Activated naive CD4-positive, alpha-beta T cell treated with anti-CD3 and anti-CD28 coated beads, Interleukin-2, amount 50 U/mL, for 72 hours (primary cell): Measurements from ENCODE around the gene GPC5. TPM values are rescaled to one million over a fixed set of nuclear protein-coding genes. Genes with fewer than 3 reads are reported as not detected.

Experiments used
- ATAC-seq, 2 donors: fragments of 150-1000 bp; cut with Tn5 transposase; 2 replicates each; pipeline ENCODE4 v1.10.0; 2021; ENCODE audit warnings: mild to moderate bottlenecking in 2 of 2, moderate library complexity in 2 of 2
- DNase-seq, 2 donors: peaks; one replicate each; pipeline ENCODE4 v3.0.0; 2021 to 2022; ENCODE audit warnings: low spot score in 2 of 2
- H3K27ac Mint-ChIP-seq, 2 donors: one replicate each; pipeline ENCODE4 v1.8.0; 2022; ENCODE audit warnings: mild to moderate bottlenecking in 2 of 2, mixed read lengths in 2 of 2
- H3K36me3 Mint-ChIP-seq, 2 donors: one replicate each; pipeline ENCODE4 v1.8.0; 2022; ENCODE audit warnings: mixed read lengths in 2 of 2
- H3K9me3 Mint-ChIP-seq, 2 donors: one replicate each; pipeline ENCODE4 v1.8.0; 2022; ENCODE audit warnings: mixed read lengths in 2 of 2
- total RNA-seq, 2 donors: library from RNA; stranded (reverse); gene quantifications; one replicate each; pipeline ENCODE4 v1.2.3, GENCODE V29; 2022

Gene GPC5
- total RNA-seq, 2 donors from 2014 or later, result 0.11 to 0.78 TPM

- H3K27ac Mint-ChIP-seq, result no peak overlapping the region
- DNase-seq (no peak), ATAC-seq (no peak)
- no peaks in the 10 kb centered on the region for H3K9me3 Mint-ChIP-seq
- H3K36me3 Mint-ChIP-seq, result no peaks in the 10 kb centered on the region
Measured at GRCh38 chr13:91627952-91628739, 229.7 kb downstream of the GPC5 start.

GRCh38 chr13:91630946-91631345 is 232.5 kb downstream of the GPC5 start:
- no peak for DNase-seq
- ATAC-seq, result no peak
- no peaks in the 10 kb centered on the region for H3K9me3 Mint-ChIP-seq
- H3K27ac Mint-ChIP-seq, result no peak overlapping the region
- no peaks in the 10 kb centered on the region for H3K36me3 Mint-ChIP-seq

DNA sequence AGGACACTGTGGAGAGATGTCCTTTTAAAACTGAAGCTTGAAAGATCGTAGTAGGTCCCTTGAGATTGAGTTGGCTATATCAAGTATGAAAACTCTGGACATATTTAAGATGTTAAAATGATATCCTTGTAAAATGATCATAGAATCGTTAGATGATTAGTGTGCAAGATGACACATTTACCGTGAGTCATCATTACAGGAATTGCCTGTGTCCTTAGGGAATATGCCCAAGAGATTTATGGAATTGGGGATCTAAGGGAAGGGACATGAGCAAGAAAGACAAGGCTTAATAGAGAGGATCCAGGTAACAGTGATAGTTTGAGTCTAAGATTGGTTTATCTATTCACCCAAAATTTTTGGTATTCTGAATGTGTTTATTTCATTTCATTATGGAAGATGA is 233.7 kb downstream of the GPC5 start:
- Mint-ChIP-seq H3K36me3 (no peaks in the 10 kb centered on the region), H3K9me3 (no peaks in the 10 kb centered on the region), H3K27ac (no peak overlapping the region)
- DNase-seq (no peak), ATAC-seq (no peak)

GRCh38 chr13:91639330-91639729 is 240.9 kb downstream of the GPC5 start:
- H3K9me3 Mint-ChIP-seq, result no peaks in the 10 kb centered on the region
- DNase-seq (no peak), ATAC-seq (no peak)
- no peak overlapping the region for H3K27ac Mint-ChIP-seq
- H3K36me3 Mint-ChIP-seq, result no peaks in the 10 kb centered on the region

- DNase-seq (no peak), ATAC-seq (no peak)
- Mint-ChIP-seq H3K27ac (no peak overlapping the region), H3K36me3 (no peaks in the 10 kb centered on the region), H3K9me3 (no peaks in the 10 kb centered on the region)
Measured at GRCh38 chr13:91643394-91643793, 245.0 kb downstream of the GPC5 start.

DNA sequence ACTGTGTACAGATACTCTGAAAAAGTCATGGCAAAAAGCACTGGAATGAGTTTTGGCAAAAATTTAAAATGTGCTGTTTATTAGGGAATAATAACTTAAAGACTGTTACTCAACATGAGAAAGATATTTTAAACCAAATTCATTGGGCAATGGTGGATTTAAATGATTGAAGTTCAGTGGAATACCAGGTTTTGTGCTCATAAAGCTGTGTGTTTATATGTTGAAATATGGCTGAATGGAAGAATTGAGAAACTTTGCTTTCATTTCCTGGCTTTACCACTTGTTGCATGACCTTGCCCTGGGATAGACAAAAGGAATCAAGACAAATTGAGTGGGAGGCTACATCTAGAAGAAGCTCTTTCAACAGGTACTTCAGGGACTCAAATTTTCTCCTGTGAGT is 246.4 kb downstream of the GPC5 start:
- no peak for ATAC-seq
- no peaks in the 10 kb centered on the region for H3K9me3 Mint-ChIP-seq
- H3K36me3 Mint-ChIP-seq, result no peaks in the 10 kb centered on the region
- DNase-seq, result no peak
- H3K27ac Mint-ChIP-seq, result no peak overlapping the region

DNA sequence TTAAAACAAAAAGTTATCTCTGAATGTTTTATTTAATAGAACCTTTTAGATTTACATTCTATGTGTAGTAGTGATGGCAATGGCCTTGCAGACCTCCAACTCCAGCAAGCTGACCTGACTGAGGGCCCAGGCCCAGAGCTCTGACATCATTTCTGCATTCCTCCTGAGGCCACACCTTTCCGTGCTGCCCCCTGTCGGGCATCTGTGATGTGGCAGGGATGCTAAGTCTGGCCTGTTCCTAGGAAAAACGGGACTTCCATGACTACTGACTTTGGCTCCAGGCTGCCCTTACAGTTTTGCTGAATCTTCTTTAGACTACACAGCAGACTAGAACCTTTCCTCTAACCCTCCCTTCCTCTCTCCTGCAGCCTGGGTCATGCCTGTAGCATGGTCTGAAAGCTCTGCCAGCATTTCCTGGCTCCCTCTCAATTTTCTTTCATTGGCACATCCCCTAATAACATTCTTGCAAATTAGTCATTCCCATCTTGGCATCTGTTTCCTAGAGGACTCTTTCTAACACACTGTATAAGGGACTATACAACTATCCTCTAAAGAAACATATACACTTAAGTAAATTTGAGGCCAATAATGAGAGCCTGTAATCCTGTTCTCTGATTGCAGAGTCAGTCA is 249.1 kb downstream of the GPC5 start:
- no peaks in the 10 kb centered on the region for H3K36me3 Mint-ChIP-seq
- no peak overlapping the region for H3K27ac Mint-ChIP-seq
- ATAC-seq, result no peak
- H3K9me3 Mint-ChIP-seq, result no peaks in the 10 kb centered on the region
- DNase-seq, result no peak

GRCh38 chr13:91648012-91648411 is 249.6 kb downstream of the GPC5 start:
- no peaks in the 10 kb centered on the region for H3K9me3 Mint-ChIP-seq
- no peak for DNase-seq
- no peak overlapping the region for H3K27ac Mint-ChIP-seq
- no peak for ATAC-seq
- no peaks in the 10 kb centered on the region for H3K36me3 Mint-ChIP-seq

- Mint-ChIP-seq H3K27ac (no peak overlapping the region), H3K9me3 (no peaks in the 10 kb centered on the region), H3K36me3 (no peaks in the 10 kb centered on the region)
- ATAC-seq, result no peak
- DNase-seq, result no peak
Measured at GRCh38 chr13:91649456-91649855, 251.0 kb downstream of the GPC5 start.

DNA sequence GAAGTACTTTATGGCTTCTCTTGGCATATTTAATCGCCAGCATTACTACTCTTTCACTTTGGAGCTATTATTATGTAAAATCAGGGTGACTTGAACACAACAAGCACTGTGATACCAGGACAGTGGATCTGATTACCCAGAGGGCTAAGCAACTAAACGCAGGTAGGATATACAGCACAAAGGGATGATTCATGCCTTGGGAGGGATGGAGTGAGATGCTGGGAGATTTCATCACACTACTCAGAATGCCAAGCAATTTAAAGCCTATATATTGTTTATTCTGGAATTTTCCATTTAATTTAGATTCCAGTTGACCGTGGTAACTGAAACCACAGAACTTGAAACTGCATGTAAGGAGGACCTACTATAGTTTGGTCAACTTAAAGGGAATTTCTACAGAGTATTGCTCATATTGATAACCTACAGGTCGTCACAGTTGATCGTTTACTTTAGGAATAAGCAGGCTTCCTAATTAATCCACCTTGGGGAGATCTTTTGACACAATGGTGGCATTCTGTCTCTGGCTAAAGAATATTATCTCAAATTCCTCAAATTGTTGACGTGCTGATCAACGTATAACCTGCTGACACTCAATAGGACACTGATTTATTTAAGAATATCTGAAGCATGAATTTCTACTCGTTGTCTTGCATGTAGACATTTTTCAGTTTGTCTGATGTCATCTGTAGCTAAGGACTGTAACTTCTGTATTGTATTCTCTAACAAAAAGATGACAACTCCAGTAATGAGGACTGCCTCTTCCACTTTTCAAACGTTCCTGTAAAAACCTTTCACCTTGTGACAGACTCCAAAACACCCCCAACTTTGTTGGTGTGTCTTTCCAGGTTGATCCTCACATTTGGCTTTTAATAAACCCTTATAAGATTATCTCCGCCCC is 254.2 kb downstream of the GPC5 start:
- ATAC-seq (no peak), DNase-seq (no peak)
- no peaks in the 10 kb centered on the region for H3K36me3 Mint-ChIP-seq
- H3K9me3 Mint-ChIP-seq, result peaks cover 3 to 4% of the 10 kb centered on the region in 2 donors
- no peak overlapping the region for H3K27ac Mint-ChIP-seq

DNA sequence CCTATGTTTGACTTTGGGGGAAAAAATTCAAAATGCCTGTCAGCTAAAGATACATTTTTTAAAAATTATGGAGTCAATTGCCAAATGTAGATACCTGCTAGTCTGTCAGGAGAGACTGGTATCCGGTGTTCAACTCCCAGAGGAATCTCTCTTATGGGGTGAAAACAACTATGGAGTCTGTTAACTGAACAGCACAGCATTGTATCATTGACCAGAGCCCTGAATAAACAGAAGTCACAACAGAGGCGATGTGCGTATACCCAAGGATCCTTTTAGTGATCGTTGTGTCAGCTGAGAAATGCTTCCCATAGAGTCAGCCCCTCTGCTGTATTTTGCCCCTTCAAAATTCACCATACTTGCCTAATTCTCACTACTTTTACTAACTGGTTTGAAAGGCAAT is 257.3 kb downstream of the GPC5 start:
- no peak for ATAC-seq
- no peaks in the 10 kb centered on the region for H3K36me3 Mint-ChIP-seq
- no peak overlapping the region for H3K27ac Mint-ChIP-seq
- no peak for DNase-seq
- H3K9me3 Mint-ChIP-seq, result peaks cover 3 to 4% of the 10 kb centered on the region in 2 donors

DNA sequence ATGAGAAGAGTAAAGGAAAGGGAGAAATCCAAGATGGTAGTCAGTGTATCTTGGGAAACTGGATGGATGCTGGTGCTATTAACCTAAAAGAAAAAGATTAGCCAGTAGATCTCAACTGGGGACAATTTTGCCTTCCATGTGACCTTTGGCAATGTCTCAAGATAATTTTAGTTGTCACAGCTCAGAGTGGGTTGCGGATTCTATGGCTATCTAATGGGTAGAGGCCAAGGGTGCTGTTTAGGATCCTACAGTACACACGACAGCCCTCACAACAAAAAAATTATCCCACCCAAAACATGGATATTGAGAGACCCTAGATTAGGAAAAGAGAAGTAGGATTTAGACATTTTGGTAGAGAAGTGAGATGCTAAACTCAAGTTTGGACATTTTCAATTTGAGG is 258.9 kb downstream of the GPC5 start:
- DNase-seq (no peak), ATAC-seq (no peak)
- Mint-ChIP-seq H3K9me3 (peaks cover 3 to 4% of the 10 kb centered on the region in 2 donors), H3K36me3 (no peaks in the 10 kb centered on the region), H3K27ac (no peak overlapping the region)

DNA sequence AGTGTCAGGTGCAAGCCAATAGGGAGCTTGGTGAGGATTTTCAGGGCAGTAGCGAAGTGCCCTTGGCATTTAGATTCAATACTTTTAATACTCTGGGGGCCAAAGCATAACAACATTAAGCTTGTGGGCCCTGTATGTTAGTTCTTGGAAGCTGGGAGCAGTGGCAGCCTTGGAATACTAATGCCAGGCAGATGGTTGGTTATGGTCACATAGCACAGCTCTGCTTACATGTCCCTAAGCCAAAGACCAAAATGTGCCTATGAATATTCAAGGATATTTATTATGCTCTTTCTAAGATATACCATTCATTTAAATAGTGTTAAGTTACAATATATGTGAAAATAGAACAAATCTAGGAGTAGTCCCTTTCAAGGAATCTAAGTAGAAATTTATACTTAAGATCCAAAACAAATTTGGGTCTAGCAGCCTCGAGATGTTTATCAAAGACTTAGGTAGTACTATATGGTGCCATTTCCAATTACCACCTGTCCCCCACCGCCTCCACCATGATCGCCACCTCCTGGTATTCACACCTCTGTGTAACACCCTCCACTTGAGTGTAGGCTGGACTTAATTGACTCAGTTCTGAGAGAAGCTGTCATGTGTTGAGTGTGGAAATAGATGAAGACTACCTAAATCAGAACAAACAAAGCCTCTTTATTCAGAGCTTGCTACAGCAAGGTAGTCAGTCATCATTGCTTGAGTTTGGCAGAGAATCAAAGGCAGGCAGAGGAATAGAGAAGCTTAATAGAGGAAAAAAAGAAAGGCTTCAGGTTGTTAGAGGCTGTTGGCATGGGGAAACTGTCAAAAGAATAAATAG is 261.0 kb downstream of the GPC5 start:
- Mint-ChIP-seq H3K36me3 (no peaks in the 10 kb centered on the region), H3K27ac (no peak overlapping the region)

GRCh38 chr13:91660076-91660415 is 261.6 kb downstream of the GPC5 start:
- no peaks in the 10 kb centered on the region for H3K36me3 Mint-ChIP-seq
- DNase-seq (no peak), ATAC-seq (no peak)
- peaks cover 3 to 4% of the 10 kb centered on the region in 2 donors for H3K9me3 Mint-ChIP-seq
- no peak overlapping the region for H3K27ac Mint-ChIP-seq

More for the DNA sequence above, 261.0 kb downstream of the GPC5 start:
- H3K9me3 Mint-ChIP-seq, result peaks cover 3 to 4% of the 10 kb centered on the region in 2 donors
- DNase-seq (no peak), ATAC-seq (peak in 1 of 2 donors; percentile 26)

- Mint-ChIP-seq H3K9me3 (peaks cover 2 to 3% of the 10 kb centered on the region in 2 donors), H3K27ac (no peak overlapping the region), H3K36me3 (no peaks in the 10 kb centered on the region)
- DNase-seq, result no peak
- no peak for ATAC-seq
Measured at GRCh38 chr13:91661692-91662490, 263.5 kb downstream of the GPC5 start.

DNA sequence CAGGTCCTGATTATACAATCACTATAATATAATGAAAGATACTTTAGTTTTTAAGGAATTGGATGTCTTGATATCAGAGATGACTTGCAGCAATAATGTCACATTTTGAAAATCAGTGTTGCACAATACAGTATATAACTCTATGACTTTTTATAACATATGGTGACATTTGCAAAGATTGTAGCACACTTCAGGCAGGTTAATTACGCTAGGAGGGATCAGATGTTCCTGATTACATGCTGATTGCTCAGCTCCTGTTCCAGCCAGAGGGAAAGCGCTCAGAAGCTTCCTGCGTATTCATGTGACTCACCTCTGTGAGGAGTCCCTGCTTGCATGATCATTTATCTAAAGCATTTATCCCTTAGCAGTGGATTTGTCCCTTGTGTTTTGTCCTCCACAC is 265.6 kb downstream of the GPC5 start:
- no peak for ATAC-seq
- Mint-ChIP-seq H3K27ac (no peak overlapping the region), H3K36me3 (no peaks in the 10 kb centered on the region), H3K9me3 (no peaks in the 10 kb centered on the region)
- DNase-seq, result no peak
